Calu3 (cell line): ENCODE results near the gene ETV5. TPM values are rescaled to one million over a fixed set of nuclear protein-coding genes. Genes with fewer than 3 reads are reported as not detected.
A peak's percentile ranks its signal among the peaks of the same experiment; 100 is the strongest.

ENCODE experiments used
- BruUV-seq: library from RNA; stranded (reverse); fragments of 400-500 nt; replicated peaks from 2 replicates; lab custom pipeline; 2021; lab: Mats Ljungman, UMichigan
- CTCF ChIA-PET: fragments of 300-600 bp; sonication (Branson Sonifier 250); formaldehyde crosslinking; loops from one replicate; lab custom pipeline; 2022; ENCODE audit warnings: antibody characterized with exemption; lab: Charles Lee
- DNase-seq: peaks from one replicate; pipeline ENCODE4 v3.0.0; 2022
- H3K27ac Mint-ChIP-seq: one replicate; pipeline ENCODE4 v1.8.0; 2022; ENCODE audit warnings: mixed read lengths; ENCODE audit not compliant: unreplicated experiment
- H3K27me3 Mint-ChIP-seq: one replicate; pipeline ENCODE4 v1.8.0; 2022; ENCODE audit warnings: mixed read lengths; ENCODE audit not compliant: unreplicated experiment
- H3K36me3 Mint-ChIP-seq: one replicate; pipeline ENCODE4 v1.8.0; 2022; ENCODE audit warnings: mild to moderate bottlenecking, moderate library complexity, mixed read lengths; ENCODE audit not compliant: insufficient read depth, unreplicated experiment
- H3K4me1 Mint-ChIP-seq: one replicate; pipeline ENCODE4 v1.8.0; 2022; ENCODE audit warnings: mild to moderate bottlenecking, low read depth, mixed read lengths; ENCODE audit not compliant: unreplicated experiment
- H3K4me3 Mint-ChIP-seq: one replicate; pipeline ENCODE4 v1.8.0; 2022; ENCODE audit warnings: mild to moderate bottlenecking, low read depth, moderate library complexity, mixed read lengths; ENCODE audit not compliant: unreplicated experiment
- H3K9me3 Mint-ChIP-seq: one replicate; pipeline ENCODE4 v1.8.0; 2022; ENCODE audit warnings: low read depth, mixed read lengths; ENCODE audit not compliant: unreplicated experiment
- CTCF ChIP-seq: fragments of 200-600 bp; IDR thresholded peaks from one replicate; pipeline ENCODE4 v1.8.0; 2022; ENCODE audit warnings: antibody characterized with exemption; ENCODE audit not compliant: unreplicated experiment
- intact Hi-C: fragments of 100-400 bp; cut with micrococcal nuclease; formaldehyde crosslinking; loops from one replicate; pipeline ENCODE4 v1.10.0; 2022; ENCODE audit not compliant: unreplicated experiment
- total RNA-seq: library from RNA; stranded (reverse); gene quantifications from 2 replicates; pipeline ENCODE4 v1.2.3, GENCODE V29; 2022

Gene ETV5
- total RNA-seq, 1 experiment from 2014 or later, result 108 TPM

DNA sequence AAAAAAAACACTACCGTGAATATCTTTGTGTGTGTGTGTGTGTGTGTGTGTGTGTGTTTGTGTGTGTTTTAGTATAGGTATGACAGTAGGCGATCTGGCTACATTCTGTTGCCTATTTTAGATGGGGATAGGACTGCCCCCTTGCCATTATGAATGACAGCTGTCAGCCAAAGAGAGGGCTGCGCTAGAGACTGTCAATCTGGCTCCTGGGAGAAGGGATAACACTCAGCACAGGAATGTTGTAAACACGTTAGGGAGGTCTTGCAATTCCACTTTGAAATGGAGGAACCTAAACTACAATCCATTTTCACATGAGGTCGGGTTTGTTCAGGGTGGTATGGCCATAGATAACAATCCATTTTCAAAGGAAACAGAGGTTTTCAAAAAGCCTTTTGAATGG is 14.1 kb upstream of the ETV5 start:
- no TSS peak for BruUV-seq
- H3K27ac Mint-ChIP-seq, result no peak overlapping the region
- no peaks in the 10 kb centered on the region for H3K36me3 Mint-ChIP-seq
- no peak for TF ChIP-seq CTCF
- peaks cover 43% of the 10 kb centered on the region for H3K27me3 Mint-ChIP-seq
- no peak for DNase-seq
- intact Hi-C loops, result no loop called here
- H3K9me3 Mint-ChIP-seq, result no peaks in the 10 kb centered on the region
- H3K4me3 Mint-ChIP-seq, result no peak overlapping the region
- H3K4me1 Mint-ChIP-seq, result no peaks in the 10 kb centered on the region
- CTCF ChIA-PET, result interaction anchor here (1.6 kb wide), 1 partner anchor 16 kb away, joined by 3 read pairs; no protein-coding TSS in a partner anchor

GRCh38 chr3:186121968-186122367 is 13.1 kb upstream of the ETV5 start:
- H3K27me3 Mint-ChIP-seq, result peaks cover 53% of the 10 kb centered on the region
- no peaks in the 10 kb centered on the region for H3K36me3 Mint-ChIP-seq
- no peak for TF ChIP-seq CTCF
- no peak overlapping the region for H3K27ac Mint-ChIP-seq
- no peak overlapping the region for H3K4me3 Mint-ChIP-seq
- BruUV-seq, result no TSS peak
- no peaks in the 10 kb centered on the region for H3K4me1 Mint-ChIP-seq
- intact Hi-C loops, result no loop called here
- DNase-seq, result peak; percentile 18
- CTCF ChIA-PET, result interaction anchor here (1.0 to 1.6 kb wide), 2 partner anchors 17 to 31 kb away, joined by 3 read pairs; no protein-coding TSS in a partner anchor
- H3K9me3 Mint-ChIP-seq, result no peaks in the 10 kb centered on the region

GRCh38 chr3:186121278-186121677 is 12.4 kb upstream of the ETV5 start:
- BruUV-seq, result no TSS peak
- H3K27ac Mint-ChIP-seq, result no peak overlapping the region
- no peaks in the 10 kb centered on the region for H3K4me1 Mint-ChIP-seq
- no peak for TF ChIP-seq CTCF
- no peaks in the 10 kb centered on the region for H3K9me3 Mint-ChIP-seq
- CTCF ChIA-PET, result interaction anchor here (0.6 to 1.6 kb wide), 3 partner anchors 18 to 39 kb away, joined by 3 read pairs; no protein-coding TSS in a partner anchor
- DNase-seq, result no peak
- H3K36me3 Mint-ChIP-seq, result no peaks in the 10 kb centered on the region
- intact Hi-C loops, result no loop called here
- no peak overlapping the region for H3K4me3 Mint-ChIP-seq
- H3K27me3 Mint-ChIP-seq, result peaks cover 60% of the 10 kb centered on the region

- H3K27me3 Mint-ChIP-seq, result peaks cover 78% of the 10 kb centered on the region
- H3K4me1 Mint-ChIP-seq, result no peaks in the 10 kb centered on the region
- no peak for TF ChIP-seq CTCF
- DNase-seq, result no peak
- no peaks in the 10 kb centered on the region for H3K9me3 Mint-ChIP-seq
- H3K4me3 Mint-ChIP-seq, result no peak overlapping the region
- CTCF ChIA-PET, result no interaction called here
- H3K36me3 Mint-ChIP-seq, result no peaks in the 10 kb centered on the region
- BruUV-seq, result no TSS peak
- H3K27ac Mint-ChIP-seq, result no peak overlapping the region
- intact Hi-C loops, result no loop called here
Observed at GRCh38 chr3:186119499-186119898, 10.6 kb upstream of the ETV5 start.
